Stimulated activated CD4-positive, alpha-beta T cell treated with anti-CD3 and anti-CD28 coated beads, Interleukin-12 subunit alpha, Interleukin-12 subunit beta, amount 100 ng/mL, for 24 hours (primary cell): ENCODE measurements around the gene SCRT2.
"Not testable (repeated sequence)": the region's sequence is repeated elsewhere in the genome, so short reads cannot be mapped to it uniquely, and the experiment has no call there.

ENCODE experiments used
- DNase-seq, 2 experiments: peaks; one replicate each; pipeline ENCODE4 v3.0.0-alpha.2; 2020; ENCODE audit warnings: low read depth in 2 of 2

The SCRT2 gene

DNA sequence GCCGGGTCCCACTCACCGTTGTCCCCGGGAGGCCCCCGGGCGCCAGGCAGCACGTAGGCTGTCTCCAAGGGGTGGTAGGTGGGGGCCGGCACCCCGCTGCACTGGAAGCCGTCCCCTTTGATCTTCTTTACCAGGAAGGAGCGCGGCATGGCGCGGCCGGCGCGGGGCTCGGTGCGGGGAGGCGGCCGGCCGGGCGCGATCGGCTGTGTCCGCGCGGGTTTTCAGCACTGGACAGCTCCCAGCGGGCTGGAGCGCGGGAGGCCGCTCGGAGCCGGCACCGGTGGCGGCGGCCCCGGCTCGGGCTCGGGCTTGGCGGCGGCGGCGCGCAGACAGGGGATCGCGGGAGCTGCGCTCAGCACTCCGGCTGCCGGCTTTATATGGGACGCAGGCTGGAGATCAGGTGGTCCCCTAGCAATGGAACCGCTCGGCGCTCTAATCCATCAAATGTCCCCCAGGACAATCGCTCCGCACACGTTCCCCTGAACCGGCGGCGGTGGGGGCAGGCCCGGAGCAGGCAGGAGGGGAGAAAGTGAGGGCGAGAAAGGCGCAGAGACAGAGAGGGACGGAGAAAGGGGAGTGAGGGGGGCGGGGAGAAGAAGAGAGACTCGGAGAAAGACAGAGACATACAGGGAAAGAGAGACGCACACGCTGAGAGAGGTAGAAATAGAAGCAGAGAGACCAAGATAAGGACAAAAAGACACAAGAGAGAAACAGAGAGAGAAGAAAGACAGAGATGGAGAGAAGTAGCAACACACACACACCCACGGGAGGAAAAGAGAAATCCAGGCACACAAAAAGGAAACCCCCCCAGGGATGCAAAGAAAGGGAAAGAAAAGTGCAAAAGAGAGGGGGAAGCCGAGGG is at the start of gene SCRT2:
Gene SCRT2 (minus strand): TSS at position 350 of the 862 bp plus-strand sequence. CDS start 201 bp downstream, at position 149.
- peak in 1 of 2 experiments; percentile 60 for DNase-seq

DNA sequence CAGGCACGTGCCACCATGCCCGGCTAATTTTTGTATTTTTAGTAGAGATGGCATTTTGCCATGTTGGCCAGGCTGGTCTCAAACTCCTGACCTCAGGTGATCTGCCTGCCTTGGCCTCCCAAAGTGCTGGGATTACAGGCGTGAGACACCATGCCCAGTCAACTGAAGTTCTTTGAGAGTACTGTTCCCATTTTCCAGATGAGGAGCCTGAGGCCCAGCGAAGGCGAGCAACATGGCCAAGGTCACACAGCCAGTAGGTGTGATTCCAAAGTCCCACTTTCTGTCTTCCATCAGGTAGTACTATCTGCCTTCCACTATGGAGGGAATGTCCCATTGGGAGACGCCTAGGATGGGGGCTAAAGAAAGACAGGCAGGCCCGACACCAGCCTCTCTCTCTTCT is 49.2 kb upstream of the SCRT2 start:
- DNase-seq: not testable (repeated sequence)

DNA sequence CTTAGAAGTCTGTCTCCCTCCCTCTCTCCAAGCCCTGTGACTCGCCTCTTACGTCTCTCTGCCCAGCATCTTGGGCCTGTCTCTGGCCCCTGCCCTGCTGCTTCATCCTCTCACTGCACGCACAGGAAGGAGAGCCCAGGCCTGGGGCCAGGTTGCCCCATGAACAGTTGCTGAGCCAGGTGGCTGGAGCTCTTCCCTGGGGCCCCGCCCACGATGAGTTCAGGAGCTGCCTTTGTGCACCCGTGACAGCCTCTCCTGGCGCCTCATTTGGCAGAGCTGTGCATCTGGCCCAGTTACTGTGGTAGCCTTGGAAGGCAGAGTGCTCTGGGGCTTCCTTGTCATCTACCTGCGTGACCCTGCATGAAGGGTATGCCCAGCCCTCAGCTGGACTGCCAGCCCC is 48.2 kb upstream of the SCRT2 start:
- DNase-seq: no peak

DNA sequence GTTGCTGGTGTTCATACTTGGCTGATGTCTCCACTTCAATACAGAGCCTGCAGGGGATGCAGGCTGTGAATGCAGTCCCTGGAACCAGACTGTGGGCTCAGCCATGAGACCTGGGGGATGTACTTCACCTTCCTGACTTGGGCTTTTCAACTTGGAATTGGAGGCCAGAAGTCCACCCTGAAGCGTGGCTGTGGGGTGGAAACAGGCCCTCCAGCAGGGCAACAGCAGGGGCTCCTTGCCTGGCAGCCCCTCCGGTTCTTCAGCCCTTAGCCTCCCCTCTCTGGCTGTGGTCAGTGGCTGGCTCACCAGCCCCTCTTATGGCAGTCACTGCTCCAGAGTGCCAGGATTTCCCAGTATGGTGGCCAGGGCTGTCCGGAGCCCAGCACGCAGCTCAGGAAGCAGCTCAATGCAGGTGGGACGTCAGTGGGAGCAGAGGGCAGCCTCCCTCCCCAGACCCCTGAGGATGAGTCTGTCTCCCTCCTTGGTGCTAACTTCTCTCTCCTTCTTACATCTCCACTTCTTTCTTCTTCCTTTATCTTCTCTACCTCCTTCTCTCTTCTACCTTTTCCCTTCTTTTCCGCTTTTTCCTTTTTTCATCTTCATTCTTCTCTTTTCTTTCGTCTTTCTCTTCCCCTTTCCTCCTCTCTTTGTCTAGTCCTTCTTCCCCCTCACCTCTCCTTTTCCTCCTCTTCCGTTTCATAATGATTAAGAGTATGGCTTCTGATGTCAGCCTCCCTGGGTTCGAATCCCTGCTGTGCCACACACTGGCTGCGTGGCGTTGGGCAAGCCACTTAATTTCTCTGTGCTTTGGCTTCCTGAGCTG is 47.4 kb upstream of the SCRT2 start:
- no peak for DNase-seq

DNA sequence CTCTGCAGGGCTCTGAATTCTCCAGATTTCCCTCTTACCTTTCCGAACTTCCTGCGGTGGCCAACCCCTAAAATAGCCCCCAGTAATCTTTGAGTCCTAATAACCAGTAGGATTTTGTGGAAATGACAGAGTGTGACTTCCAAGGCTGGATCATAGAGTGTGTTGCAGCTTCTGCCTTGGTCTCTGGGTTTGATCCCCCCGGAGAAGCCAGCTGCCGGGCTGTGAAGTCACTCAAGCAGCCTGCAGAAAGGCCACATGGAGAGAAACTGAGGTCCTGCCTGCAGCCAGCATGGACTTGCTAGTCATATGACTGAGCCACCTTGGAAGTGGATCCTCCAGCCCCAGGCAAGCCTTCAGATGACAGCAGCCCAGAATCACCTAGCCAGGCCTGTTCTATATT is 46.3 kb upstream of the SCRT2 start:
- no peak for DNase-seq

DNA sequence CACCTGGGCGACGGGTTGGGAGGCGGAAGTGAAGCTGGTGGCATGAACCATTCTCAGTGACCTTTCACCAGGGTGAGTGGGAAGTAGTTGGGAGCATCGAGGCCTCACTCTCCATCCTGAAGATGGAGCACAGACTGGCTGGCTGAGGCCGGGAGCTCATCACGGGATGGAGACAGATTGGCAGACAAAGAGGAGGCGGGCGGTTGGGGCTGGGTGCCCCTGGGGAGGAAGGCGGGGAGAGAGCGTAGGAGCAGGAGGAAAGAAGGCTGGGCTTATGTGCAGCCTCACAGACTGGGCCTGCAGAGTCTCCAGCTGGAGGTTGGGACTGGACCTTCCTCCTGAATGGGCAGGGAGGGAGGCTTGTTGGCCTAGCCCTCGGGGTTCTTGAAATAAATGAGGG is 44.2 kb upstream of the SCRT2 start:
- DNase-seq: no peak

DNA sequence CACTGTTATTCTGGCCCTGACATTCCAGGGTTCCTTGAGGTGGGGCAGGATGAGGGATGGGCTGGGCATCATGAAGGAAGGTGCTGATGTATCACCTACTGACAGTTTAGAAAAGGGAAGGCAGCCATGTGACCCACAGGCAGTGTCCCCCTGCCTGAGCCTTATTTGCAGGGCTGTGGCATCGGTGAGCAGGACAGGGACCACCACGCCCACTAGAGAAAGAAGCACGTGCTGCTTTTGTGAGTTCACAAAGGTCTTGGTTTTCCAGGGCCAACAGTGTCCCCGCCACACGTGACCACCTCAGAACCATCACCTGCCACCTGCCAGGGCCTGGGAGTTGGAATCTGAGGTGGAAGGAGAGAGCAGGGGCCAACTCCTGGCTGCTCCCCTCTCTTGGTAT is 43.5 kb upstream of the SCRT2 start:
- DNase-seq: no peak

DNA sequence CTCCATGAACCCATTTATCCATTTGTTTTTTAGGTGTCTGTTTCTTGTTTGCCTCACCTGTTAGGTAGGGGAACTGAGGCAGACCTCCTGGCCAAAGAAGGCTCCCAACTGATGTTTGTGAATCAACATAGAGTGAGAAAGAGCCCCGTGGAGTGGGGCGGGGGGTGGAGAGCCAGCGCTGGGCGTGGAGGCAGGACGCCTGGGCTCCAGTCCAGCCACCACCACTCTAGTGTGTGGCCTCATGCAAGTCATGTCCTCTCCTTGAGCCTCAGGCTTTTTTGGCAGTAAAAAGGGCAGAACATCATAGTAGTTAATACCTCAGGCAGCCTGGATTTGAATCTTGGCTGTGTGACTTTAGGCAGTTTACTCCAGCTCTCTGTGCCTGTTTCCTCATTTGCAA is 42.2 kb upstream of the SCRT2 start:
- DNase-seq: no peak

DNA sequence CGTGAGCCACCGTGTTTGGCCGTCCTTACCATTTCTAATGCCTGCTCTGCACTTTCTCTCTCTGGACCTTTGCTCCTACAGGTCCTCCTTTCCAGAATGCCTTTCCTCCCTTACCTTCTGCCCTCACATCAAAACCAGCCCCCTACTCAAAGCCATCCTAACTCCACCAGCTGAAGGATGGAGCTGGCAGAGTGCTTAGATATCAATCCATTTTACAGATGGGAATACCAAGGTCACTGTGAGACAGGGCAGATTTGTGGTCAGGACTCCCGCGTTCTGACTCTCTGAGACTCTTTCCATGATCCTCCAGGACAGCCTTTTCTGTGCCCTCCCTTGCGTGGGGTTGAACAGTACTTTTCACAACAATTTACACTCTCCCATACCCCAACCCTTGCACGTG is 41.7 kb upstream of the SCRT2 start:
- no peak for DNase-seq

DNA sequence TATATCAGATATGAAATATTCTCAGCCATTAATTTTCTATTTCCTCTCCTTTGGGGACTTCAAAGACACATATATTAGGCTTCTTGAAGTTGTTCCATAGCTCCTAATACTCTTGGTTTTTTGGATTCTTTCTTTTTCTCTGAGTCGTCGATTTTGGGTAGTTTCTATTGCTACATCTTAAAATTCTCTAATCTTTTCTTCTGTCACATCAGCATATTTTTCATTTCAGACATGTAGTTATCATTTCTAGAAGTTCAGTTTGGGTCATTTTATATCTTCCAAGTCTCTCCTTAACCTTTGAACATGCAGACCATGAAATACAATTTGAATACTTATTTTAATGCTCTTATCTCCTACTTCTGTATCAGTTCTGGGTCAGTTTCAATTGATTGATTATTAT is 38.9 kb upstream of the SCRT2 start:
- no peak for DNase-seq

DNA sequence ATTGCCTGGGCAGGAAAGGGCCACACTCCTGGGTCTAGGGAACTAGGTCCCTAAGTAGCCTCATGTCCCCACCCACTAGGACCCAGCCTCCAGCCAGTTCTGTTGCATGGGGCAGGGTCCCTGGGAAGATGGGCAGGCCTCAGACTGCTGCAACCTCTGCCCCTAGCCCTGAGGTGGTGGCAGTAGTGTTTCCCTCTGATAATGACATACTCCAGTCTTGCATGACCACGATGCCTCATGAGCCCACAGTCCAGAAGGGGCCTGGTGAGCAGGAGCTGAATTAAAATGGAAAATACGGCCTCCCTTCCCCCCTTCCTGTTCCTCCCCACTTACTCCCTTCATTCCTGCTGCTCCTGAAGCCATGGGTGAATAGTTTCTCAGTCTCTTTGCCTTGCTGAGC is 36.0 kb upstream of the SCRT2 start:
- DNase-seq: no peak

DNA sequence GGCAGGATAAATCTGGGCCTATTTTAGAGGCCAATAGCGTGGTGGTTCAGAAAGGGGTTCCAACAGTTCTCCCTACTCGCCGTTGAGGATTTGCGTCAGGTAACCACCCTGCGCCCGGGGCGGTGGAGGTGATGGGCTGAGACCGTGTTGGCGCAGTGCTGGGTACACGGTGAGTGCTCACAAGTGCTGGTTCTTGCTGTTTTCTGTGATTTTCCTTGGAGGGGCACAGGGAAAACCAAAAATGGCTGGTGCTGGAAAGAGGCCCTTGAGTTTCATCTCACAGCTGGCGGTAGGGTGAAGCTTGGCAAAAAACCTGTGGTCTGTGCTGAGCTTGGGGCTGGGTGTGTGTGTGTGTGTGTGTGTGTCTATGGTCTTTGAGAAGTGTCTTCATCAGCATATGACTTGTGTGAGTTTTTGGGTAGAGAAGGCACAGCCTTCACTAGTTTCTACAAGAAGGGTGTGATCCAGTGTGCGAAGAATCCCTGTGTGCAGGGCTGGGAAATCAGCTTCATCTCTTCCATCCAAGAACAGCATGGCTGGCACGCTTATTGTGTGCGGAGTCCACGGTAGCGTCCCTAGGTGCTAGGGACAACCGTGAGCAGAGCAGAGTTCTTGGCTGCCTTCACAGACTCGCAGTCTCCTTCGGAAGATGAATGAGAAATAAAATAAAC is 35.3 kb upstream of the SCRT2 start:
- no peak for DNase-seq

DNA sequence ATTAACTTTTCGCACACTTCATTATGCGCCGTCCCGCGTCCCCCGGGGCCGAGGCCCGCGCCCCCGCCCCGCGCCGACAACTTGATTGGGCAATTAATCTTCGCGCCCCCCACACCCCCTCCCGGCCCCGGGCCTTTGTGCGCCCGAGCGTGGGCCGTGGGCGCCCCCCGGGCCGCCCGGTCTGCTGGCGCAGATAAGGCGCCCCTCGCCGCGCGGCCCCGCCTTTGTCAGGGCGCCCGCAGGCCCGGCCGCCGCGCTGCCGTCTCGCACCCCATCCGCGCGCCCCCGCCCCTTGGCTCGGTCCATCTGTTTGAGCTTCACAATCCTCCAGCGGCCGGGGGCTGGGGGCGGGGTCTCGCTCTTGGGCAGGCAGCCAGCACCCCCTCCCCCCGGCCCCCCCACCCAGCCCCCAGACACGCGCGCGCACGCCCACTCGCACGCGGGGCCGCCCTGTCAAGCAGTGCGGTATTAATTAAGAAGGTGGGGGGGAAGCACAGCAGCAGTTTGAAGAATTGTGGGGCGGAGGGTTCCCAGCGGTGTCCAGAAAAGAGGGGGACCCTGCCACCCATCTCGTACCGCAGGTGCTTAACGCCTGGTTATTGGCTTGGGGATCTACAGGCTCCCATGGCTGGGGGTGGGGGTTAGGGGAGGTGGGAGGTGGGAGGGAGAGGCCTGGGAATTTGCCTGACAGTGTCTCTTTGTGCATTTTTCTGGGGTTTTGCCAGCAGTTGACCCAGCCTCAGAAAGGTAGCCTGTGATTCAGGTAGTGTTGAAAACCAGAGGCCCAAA is 34.6 kb upstream of the SCRT2 start:
- DNase-seq: no peak

DNA sequence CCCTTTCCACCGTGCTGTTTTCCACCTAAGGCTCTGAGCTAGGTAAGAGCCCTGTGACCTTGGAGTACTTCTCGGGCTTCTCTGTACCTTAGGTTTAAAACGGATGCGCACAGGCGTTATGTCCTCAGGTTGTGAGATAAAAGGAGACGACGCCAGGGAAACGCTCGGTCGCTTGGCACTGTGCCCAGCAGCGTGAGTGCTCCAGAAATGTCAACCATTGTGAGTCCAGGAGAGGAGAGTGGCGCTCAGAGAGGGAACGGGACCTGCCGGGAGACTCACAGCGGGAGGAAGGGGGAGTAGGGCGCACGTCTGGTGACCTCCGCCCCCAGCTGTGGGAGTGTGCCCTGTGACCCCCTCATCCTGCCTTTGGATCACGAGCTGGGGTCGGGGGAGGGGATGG is 33.8 kb upstream of the SCRT2 start:
- no peak for DNase-seq

DNA sequence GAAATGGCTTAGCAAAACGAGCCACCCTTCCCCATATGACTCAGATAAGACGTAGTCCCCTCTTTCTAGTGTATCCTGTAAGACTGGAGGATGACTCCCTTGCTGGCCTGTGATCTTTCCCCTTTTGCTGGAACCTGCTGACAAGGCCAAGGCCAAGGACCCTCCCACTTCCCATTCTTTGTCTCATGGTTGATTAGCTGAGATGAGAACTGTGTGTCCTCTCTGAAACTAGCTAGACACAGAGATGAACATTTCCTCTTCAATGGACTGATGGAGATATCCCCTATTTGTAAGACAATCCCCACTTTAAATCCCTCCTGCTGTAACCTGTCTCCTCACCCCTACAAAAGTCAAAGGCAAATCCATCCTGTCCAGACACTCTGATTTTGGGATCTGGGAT is 33.4 kb upstream of the SCRT2 start:
- no peak for DNase-seq

DNA sequence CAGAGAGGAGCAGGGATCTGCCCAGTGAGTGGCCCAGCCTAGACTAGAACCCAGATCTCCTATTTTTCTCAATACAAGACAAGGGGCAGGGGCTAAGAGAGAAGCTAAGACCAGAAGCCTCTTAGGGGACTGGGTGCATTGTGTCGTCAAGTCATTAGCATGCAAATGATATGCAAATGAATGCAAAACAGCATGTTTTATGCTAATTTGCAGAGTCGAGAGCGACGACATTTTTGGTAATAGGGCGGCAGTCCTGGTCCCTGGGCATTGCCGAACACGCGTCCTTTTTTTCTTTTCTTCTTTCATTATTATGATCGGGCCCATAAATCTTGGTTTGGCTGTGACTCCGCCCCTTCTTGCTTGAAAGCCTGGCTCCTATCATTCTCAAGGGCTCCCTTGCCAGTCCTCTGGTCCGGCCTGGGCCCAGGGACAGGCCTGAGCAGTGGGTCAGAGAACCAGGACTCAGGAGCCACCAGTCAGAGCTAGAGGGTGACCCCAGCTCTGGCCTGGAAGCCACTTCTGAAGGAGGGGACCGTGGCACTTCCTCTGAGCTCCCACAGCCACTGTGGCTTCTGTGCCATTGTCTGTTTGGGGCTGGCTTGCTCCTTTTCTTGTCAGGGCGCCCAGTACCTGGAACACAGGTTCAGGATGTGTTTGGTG is 32.0 kb upstream of the SCRT2 start:
- no peak for DNase-seq

DNA sequence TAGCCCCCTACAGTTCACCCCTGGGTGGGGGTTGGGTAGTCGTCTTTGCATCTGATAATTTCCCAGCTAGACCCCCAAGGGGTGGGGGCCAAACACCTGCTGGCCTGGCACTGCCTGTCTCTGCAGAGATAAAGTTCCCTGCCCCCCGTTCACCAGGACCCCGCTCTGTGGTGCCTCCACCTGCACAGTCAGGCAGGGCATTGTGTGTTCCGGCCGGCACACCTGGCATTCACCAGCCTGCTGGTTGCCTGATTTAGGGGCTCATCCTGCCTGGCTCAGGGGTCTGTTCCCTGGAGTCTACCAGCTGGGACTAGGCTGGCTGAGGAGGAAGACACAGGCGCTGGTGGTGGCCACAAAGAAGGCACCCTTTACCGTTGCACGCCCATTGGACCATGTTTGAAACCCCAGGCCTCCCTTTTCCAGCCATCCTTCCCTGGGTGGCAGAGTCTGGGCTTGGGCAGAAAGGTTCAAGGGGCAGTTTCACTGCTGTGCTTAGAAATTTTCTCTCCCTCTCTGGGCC is 30.8 kb upstream of the SCRT2 start:
- no peak for DNase-seq

DNA sequence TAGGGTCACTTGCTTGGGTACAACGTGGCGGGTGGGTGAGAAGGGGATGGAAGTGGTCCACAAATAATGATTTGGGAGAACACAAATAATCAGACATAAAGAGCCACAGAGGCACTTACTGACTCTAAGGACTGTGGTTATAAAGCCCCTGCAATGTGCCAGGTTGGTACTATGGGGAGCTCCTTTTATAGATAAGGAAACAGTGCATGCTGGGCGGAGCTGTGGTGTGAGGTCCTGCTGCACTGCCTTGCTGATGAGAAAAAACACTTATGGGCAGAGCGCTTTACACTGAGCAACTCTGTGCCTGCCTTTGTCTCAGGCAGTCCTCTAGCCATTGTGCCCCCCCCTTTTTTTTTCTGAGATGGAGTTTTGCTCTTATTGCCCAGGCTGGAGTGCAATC is 29.1 kb upstream of the SCRT2 start:
- DNase-seq: no peak

DNA sequence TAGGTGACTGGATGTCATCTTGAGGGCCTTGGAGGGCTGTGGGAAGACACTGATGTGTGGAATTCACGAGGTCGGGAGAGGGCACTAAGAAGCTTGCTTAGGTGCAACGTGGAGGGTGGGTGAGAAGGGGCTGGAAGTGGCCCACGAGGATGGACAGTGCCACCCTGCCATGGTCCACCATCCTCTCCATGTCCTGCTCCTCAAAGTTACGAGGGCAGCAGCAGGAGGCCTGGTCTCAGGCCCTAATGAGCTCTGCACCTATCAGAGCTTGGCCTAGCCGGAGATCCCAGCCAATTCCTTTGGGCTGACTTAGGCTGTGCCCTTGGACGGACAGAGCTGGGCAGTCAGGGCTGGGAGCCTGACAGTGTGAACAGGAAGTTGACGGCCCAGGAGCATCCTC is 27.8 kb upstream of the SCRT2 start:
- no peak for DNase-seq

DNA sequence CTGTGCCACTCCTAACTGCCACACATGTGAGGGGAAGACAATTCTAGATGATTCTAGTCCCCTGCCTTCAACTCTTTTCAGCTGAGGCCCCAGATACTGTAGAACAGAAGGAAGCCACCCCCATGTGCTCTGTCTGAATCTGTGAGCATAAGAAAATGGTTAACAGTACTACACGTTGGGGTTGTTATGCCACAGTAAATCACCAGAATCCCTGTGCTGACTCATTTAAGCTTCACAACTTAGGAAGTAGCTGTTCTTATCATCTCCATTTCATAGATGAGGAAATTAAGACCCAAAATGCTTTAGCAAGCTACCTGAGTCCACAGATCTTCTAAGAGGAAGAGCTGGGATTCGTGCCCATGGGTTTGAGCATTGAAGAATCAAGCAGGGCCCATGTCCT is 27.4 kb upstream of the SCRT2 start:
- no peak for DNase-seq
